HepG2 (cell line): ENCODE measurements around the gene SPAG4. TPM values are rescaled to one million over a fixed set of nuclear protein-coding genes. Genes with fewer than 3 reads are reported as not detected.

Source experiments
- CREB1 ChIP-seq, 2 experiments: fragments of 450-650 bp in 1 of 2; IDR thresholded peaks; 2 replicates each; pipeline ENCODE4 v1.6.1; 2016 to 2017; ENCODE audit warnings: control low read depth in 1 of 2, mild to moderate bottlenecking in 1 of 2, missing compliant biosample characterization in 1 of 2, missing genetic modification characterization in 1 of 2
- FOSL2 ChIP-seq: sonication (generic); formaldehyde crosslinking; IDR thresholded peaks from 2 replicates; pipeline ENCODE4 v1.4.0; 2020; ENCODE audit warnings: missing genetic modification reagents
- KDM6A ChIP-seq: IDR thresholded peaks from 2 replicates; pipeline ENCODE4 v1.6.1; 2016; ENCODE audit warnings: low read depth
- KLF16 ChIP-seq, 2 experiments: sonication (generic) in 1 of 2; formaldehyde crosslinking in 1 of 2; IDR thresholded peaks; 2 replicates each; pipeline versions ENCODE4 v1.6.1 to v1.8.0; 2016 to 2023; ENCODE audit warnings: missing genetic modification reagents in 2 of 2, missing compliant biosample characterization in 1 of 2
- RBM22 ChIP-seq: fragments of 200-400 bp; formaldehyde crosslinking; optimal IDR thresholded peaks from 2 replicates; pipeline ENCODE3; 2017; ENCODE audit warnings: mild to moderate bottlenecking, low read length, moderate library complexity
- REST ChIP-seq, 2 experiments: IDR thresholded peaks; 2 replicates each; pipeline ENCODE4 v1.6.1; 2011 to 2012; ENCODE audit warnings: low read length in 2 of 2, borderline replicate concordance in 1 of 2, low read depth in 1 of 2, mild to moderate bottlenecking in 1 of 2, moderate library complexity in 1 of 2
- SATB2 ChIP-seq: sonication (generic); formaldehyde crosslinking; IDR thresholded peaks from 2 replicates; pipeline ENCODE4 v1.5.0; 2020; ENCODE audit warnings: missing genetic modification reagents
- SNAPC4 ChIP-seq: sonication (generic); formaldehyde crosslinking; IDR thresholded peaks from 2 replicates; pipeline ENCODE4 v1.4.0; 2020; ENCODE audit warnings: mild to moderate bottlenecking, missing genetic modification reagents
- SRSF4 ChIP-seq: fragments of 200-400 bp; formaldehyde crosslinking; IDR thresholded peaks from one replicate; pipeline ENCODE4 v1.6.1; 2018; ENCODE audit warnings: mild to moderate bottlenecking, low read depth, low read length, moderate library complexity; ENCODE audit not compliant: poor library complexity, severe bottlenecking
- TAF15 ChIP-seq: fragments of 200-400 bp; formaldehyde crosslinking; IDR thresholded peaks from one replicate; pipeline ENCODE4 v1.6.1; 2018; ENCODE audit warnings: mild to moderate bottlenecking, low read depth, low read length; ENCODE audit not compliant: poor library complexity, severe bottlenecking
- USF2 ChIP-seq, 2 experiments: sonication (generic) in 1 of 2; formaldehyde crosslinking in 1 of 2; IDR thresholded peaks; 2 replicates each; pipeline versions ENCODE4 v1.5.1 to v1.6.1; 2011 to 2020; ENCODE audit warnings: borderline replicate concordance in 1 of 2, low read depth in 1 of 2, low read length in 1 of 2, mild to moderate bottlenecking in 1 of 2, missing genetic modification reagents in 1 of 2, moderate library complexity in 1 of 2
- ZBTB2 ChIP-seq: sonication (generic); formaldehyde crosslinking; IDR thresholded peaks from 2 replicates; pipeline ENCODE4 v1.8.0; 2022; ENCODE audit warnings: low read depth, missing genetic modification reagents
- ZFP1 ChIP-seq: IDR thresholded peaks from 2 replicates; pipeline ENCODE4 v1.6.1; 2016
- ZNF264 ChIP-seq: sonication (generic); formaldehyde crosslinking; IDR thresholded peaks from 2 replicates; pipeline ENCODE4 v1.4.0; 2020; ENCODE audit warnings: missing genetic modification reagents
- ZNF776 ChIP-seq: sonication (generic); formaldehyde crosslinking; IDR thresholded peaks from 2 replicates; pipeline ENCODE4 v1.4.0; 2020; ENCODE audit warnings: mild to moderate bottlenecking, missing genetic modification reagents
- polyA plus RNA-seq, 8 experiments: library from polyadenylated mRNA; depleted of rRNA in 3 of 8; stranded (reverse) in 7 of 8; unstranded in 1 of 8; fragments of >200 nt; fragmentation: Illumina TruSeq in 4 of 8; extraction: Trizol in 4 of 8; gene quantifications; 2 replicates each; pipeline versions ENCODE4 v1.2.1 to v1.2.3, GENCODE V29; 2011 to 2016; ENCODE audit warnings: low read depth in 4 of 8, missing spikeins in 1 of 8, mixed read lengths in 1 of 8; ENCODE audit not compliant: insufficient read depth in 1 of 8
- total RNA-seq, 5 experiments: library from RNA; depleted of rRNA; stranded (reverse); fragments of >200 nt; fragmentation: Illumina TruSeq; extraction: Trizol; gene quantifications; 2 replicates each; pipeline ENCODE4 v1.2.3, GENCODE V29; 2016; ENCODE audit warnings: low read depth in 1 of 5

SPAG4 gene
- total and polyA plus RNA-seq, 2 of the 13 experiments (the other 11 are each of a cell fraction or from before 2014, with no cell fraction given) = 5.8 to 137 TPM

GRCh38 chr20:35664466-35665206 lies 49.0 kb downstream of the SPAG4 start, which contains the start of the genes CPNE1 and RBM12 (continued):
- TF ChIP-seq KDM6A (CRISPR knock-in tag) (no peak), SNAPC4 (CRISPR knock-in tag) (peak; percentile 92), FOSL2 (CRISPR knock-in tag) (peak; percentile 62), CREB1 (IDR thresholded peaks at IDR 0.05) (peak; percentile 90), CREB1 (CRISPR knock-in tag; IDR thresholded peaks at IDR 0.05) (peak; percentile 97), KLF16 (CRISPR knock-in tag; IDR thresholded peaks at IDR 0.05) (peak; percentile 86 to 99; a peak in 3 of 4 replicates), SATB2 (peak; percentile 88; the same call in 1 of the 2 replicates), SRSF4 (peak; percentile 44), USF2 (IDR thresholded peaks at IDR 0.05; ENCODE audit: low read depth, low read length) (no peak), USF2 (CRISPR knock-in tag; IDR thresholded peaks at IDR 0.05; ENCODE audit: borderline replicate concordance) (no peak; the same call in 1 of the 2 replicates), ZNF776 (CRISPR knock-in tag) (peak; percentile 85), REST (IDR thresholded peaks at IDR 0.05; ENCODE audit: borderline replicate concordance in 1 of 2, low read depth in 1 of 2, low read length in 2 of 2) (peak in 1 of 2 experiments; percentile 78; a peak in 2 of 4 replicates), RBM22 (no peak), ZBTB2 (CRISPR knock-in tag) (no peak; the same call in 1 of the 2 replicates), ZFP1 (CRISPR knock-in tag) (peak; percentile 97), TAF15 (peak; percentile 88), ZNF264 (CRISPR knock-in tag) (peak; percentile 84; the same call in 1 of the 2 replicates)
